ENCODE results near the gene SLC22A23.

SLC22A23 gene

DNA sequence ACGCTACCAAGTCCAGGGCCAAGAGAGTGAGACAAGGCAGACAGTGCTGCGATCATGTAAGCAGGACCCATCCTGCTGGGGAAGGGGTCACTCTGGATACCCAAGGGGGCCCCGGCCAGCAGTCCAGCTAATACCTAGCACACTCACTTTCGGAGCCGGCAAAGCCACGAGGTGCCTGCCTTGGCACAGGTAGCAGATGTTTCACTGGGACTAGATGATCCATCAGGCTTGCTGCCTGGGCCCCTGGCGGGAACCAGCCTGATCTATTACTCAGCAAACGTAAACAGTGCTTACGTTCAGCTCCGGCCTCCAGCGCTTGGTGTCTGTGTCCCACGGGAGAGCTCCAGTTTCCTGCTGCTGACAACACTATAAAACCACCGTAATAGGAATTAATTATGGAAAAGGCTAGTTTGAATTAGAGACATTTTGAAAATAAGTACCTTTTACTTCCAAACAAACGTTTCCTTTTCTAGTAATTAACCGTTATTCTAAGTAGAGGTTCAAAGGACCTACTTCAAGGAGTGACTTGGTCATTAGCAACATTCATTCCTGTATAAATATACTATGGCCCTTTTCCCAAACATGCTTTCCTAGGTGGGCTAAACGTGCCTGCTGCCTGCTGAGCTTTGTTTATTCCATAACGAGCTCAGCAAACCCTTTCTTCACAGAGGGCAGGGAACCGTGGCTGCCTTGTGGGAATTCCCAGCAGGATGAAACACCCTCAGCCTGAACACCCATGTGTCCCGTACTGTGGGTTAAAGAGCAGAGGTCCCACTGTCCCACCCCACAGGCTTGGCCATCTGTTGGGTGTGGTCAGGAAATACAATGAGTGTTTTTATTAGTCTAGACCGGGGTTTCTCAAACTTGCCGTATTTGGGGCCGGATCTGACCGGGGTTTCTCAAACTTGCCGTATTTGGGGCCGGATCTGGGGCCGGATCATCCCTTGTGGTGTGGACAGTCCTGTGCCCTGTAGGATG lies 18.4 kb downstream of the SLC22A23 start:
- no peaks in the 10 kb centered on the region for H3K4me1 ChIP-seq (ENCODE audit: insufficient read depth, low read length)
- H3K36me3 ChIP-seq (ENCODE audit: insufficient read depth, low read length) = no peaks in the 10 kb centered on the region
- H3K9me3 ChIP-seq (ENCODE audit: insufficient read depth, low read length, severe bottlenecking) = no peaks in the 10 kb centered on the region
- H3K9ac ChIP-seq (ENCODE audit: low read depth, low read length) = no peak overlapping the region
- H3K27ac ChIP-seq (ENCODE audit: low read length) = no peak overlapping the region
- no peak overlapping the region for H3K4me3 ChIP-seq (ENCODE audit: low read depth in 1 of 2, low read length in 2 of 2)
- H3K79me2 ChIP-seq (ENCODE audit: insufficient read depth, low read length) = no peaks in the 10 kb centered on the region
- H2AFZ ChIP-seq (ENCODE audit: low read depth, low read length) = no peak overlapping the region
- no peak for ATAC-seq (ENCODE audit: insufficient read depth, low read depth)
- peaks cover 16% of the 10 kb centered on the region for H3K27me3 ChIP-seq (ENCODE audit: insufficient read depth, low read length, poor library complexity)
- no peak for TF ChIP-seq EZH2 (IDR thresholded peaks at IDR 0.05; ENCODE audit: borderline replicate concordance, low read depth, low read length, severe bottlenecking)
- TF ChIP-seq, protein P1, sequence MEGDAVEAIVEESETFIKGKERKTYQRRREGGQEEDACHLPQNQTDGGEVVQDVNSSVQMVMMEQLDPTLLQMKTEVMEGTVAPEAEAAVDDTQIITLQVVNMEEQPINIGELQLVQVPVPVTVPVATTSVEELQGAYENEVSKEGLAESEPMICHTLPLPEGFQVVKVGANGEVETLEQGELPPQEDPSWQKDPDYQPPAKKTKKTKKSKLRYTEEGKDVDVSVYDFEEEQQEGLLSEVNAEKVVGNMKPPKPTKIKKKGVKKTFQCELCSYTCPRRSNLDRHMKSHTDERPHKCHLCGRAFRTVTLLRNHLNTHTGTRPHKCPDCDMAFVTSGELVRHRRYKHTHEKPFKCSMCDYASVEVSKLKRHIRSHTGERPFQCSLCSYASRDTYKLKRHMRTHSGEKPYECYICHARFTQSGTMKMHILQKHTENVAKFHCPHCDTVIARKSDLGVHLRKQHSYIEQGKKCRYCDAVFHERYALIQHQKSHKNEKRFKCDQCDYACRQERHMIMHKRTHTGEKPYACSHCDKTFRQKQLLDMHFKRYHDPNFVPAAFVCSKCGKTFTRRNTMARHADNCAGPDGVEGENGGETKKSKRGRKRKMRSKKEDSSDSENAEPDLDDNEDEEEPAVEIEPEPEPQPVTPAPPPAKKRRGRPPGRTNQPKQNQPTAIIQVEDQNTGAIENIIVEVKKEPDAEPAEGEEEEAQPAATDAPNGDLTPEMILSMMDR (IDR thresholded peaks at IDR 0.05; ENCODE audit: borderline replicate concordance, extremely low read depth, low read length, poor library complexity, severe bottlenecking) = no peak
- no peaks in the 10 kb centered on the region; the same call in 1 of the 2 replicates for H4K20me1 ChIP-seq (ENCODE audit: insufficient read depth, low read length)
- DNase-seq = no peak
- H3K4me2 ChIP-seq (ENCODE audit: insufficient read depth, low read length) = no peak overlapping the region

- no peak overlapping the region for H2AFZ ChIP-seq (ENCODE audit: low read depth, low read length)
- H3K9me3 ChIP-seq (ENCODE audit: insufficient read depth, low read length, severe bottlenecking) = no peaks in the 10 kb centered on the region
- no peak overlapping the region for H3K9ac ChIP-seq (ENCODE audit: low read depth, low read length)
- TF ChIP-seq, protein P1 (IDR thresholded peaks at IDR 0.05; ENCODE audit: borderline replicate concordance, extremely low read depth, low read length, poor library complexity, severe bottlenecking) = no peak
- TF ChIP-seq EZH2 (IDR thresholded peaks at IDR 0.05; ENCODE audit: borderline replicate concordance, low read depth, low read length, severe bottlenecking) = no peak
- no peaks in the 10 kb centered on the region for H3K4me1 ChIP-seq (ENCODE audit: insufficient read depth, low read length)
- H4K20me1 ChIP-seq (ENCODE audit: insufficient read depth, low read length) = no peaks in the 10 kb centered on the region
- DNase-seq (no peak), ATAC-seq (ENCODE audit: insufficient read depth, low read depth) (no peak)
- peaks cover 15% of the 10 kb centered on the region for H3K27me3 ChIP-seq (ENCODE audit: insufficient read depth, low read length, poor library complexity)
- no peak overlapping the region for H3K4me2 ChIP-seq (ENCODE audit: insufficient read depth, low read length)
- H3K79me2 ChIP-seq (ENCODE audit: insufficient read depth, low read length) = no peaks in the 10 kb centered on the region
- no peak overlapping the region for H3K27ac ChIP-seq (ENCODE audit: low read length)
- no peak overlapping the region for H3K4me3 ChIP-seq (ENCODE audit: low read depth in 1 of 2, low read length in 2 of 2)
- H3K36me3 ChIP-seq (ENCODE audit: insufficient read depth, low read length) = no peaks in the 10 kb centered on the region
Observed at GRCh38 chr6:3433005-3433404, 23.8 kb downstream of the SLC22A23 start.

DNA sequence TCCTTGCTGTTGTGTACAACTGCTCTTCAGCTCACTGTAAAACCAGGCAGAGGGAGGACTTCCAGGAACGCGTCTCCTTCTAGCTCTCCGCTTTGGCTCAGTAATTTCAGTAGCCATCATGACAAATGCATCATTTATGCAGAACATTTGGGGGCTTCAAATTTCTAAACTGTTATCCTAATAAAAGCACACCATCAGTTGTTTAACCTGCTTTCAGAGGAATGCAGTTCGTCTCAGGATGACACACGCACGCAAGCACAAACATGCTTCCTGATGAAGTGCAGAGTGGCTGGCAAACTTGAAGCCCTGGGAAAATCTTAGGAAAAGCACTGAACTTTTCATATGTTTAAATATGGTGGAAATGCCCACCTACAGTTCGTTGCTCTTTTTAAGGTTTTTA lies 24.4 kb downstream of the SLC22A23 start:
- no peak for ATAC-seq (ENCODE audit: insufficient read depth, low read depth)
- no peaks in the 10 kb centered on the region for H4K20me1 ChIP-seq (ENCODE audit: insufficient read depth, low read length)
- H3K27me3 ChIP-seq (ENCODE audit: insufficient read depth, low read length, poor library complexity) = peaks cover 19% of the 10 kb centered on the region
- H3K9ac ChIP-seq (ENCODE audit: low read depth, low read length) = no peak overlapping the region
- no peak overlapping the region for H3K27ac ChIP-seq (ENCODE audit: low read length)
- H3K79me2 ChIP-seq (ENCODE audit: insufficient read depth, low read length) = no peaks in the 10 kb centered on the region
- H2AFZ ChIP-seq (ENCODE audit: low read depth, low read length) = no peak overlapping the region
- TF ChIP-seq, protein P1 (IDR thresholded peaks at IDR 0.05; ENCODE audit: borderline replicate concordance, extremely low read depth, low read length, poor library complexity, severe bottlenecking) = no peak
- TF ChIP-seq EZH2 (IDR thresholded peaks at IDR 0.05; ENCODE audit: borderline replicate concordance, low read depth, low read length, severe bottlenecking) = no peak
- no peaks in the 10 kb centered on the region for H3K4me1 ChIP-seq (ENCODE audit: insufficient read depth, low read length)
- no peaks in the 10 kb centered on the region for H3K36me3 ChIP-seq (ENCODE audit: insufficient read depth, low read length)
- H3K4me3 ChIP-seq (ENCODE audit: low read depth in 1 of 2, low read length in 2 of 2) = no peak overlapping the region
- H3K9me3 ChIP-seq (ENCODE audit: insufficient read depth, low read length, severe bottlenecking) = no peaks in the 10 kb centered on the region
- DNase-seq = no peak
- no peak overlapping the region for H3K4me2 ChIP-seq (ENCODE audit: insufficient read depth, low read length)

All from DND-41 (cell line).